Brain microvascular endothelial cell (primary cell): ENCODE results near the gene CIT.
A peak's percentile ranks its signal among the peaks of the same experiment; 100 is the strongest.
"Not testable (repeated sequence)": the region's sequence is repeated elsewhere in the genome, so short reads cannot be mapped to it uniquely, and the experiment has no call there.

Source experiments
- DNase-seq: peaks from one replicate; pipeline ENCODE4 v3.0.0-alpha.2; 2020
- H3K27ac ChIP-seq: fragments of 250-450 bp; sonication (Bioruptor Pico); 2 replicates; pipeline ENCODE4 v1.5.1; 2020; ENCODE audit warnings: mild to moderate bottlenecking, moderate library complexity
- H3K27me3 ChIP-seq: fragments of 250-450 bp; sonication (Bioruptor Pico); replicated peaks from 2 replicates; pipeline ENCODE4 v1.5.1; 2020; ENCODE audit warnings: mild to moderate bottlenecking
- H3K36me3 ChIP-seq: fragments of 250-450 bp; sonication (Bioruptor Pico); replicated peaks from 2 replicates; pipeline ENCODE4 v1.5.1; 2020; ENCODE audit warnings: mild to moderate bottlenecking
- H3K4me3 ChIP-seq: 2 replicates; pipeline ENCODE4 v1.5.1; 2011; ENCODE audit warnings: low read depth, mild to moderate bottlenecking, control low read depth, low read length, moderate library complexity
- CTCF ChIP-seq: IDR thresholded peaks from 2 replicates; pipeline ENCODE4 v1.5.1; 2011; ENCODE audit warnings: low read depth, mild to moderate bottlenecking, moderate library complexity, low read length, control low read depth, inconsistent platforms; ENCODE audit errors: missing control alignments
- in situ Hi-C: cut with HindIII; loops from 2 replicates; pipeline ENCODE4 v1.10.0; 2017; ENCODE audit warnings: low sequenced_read_pairs, low pct_ligation_motif_present

The CIT gene

GRCh38 chr12:119885549-119885948 lies 8.4 kb upstream of the CIT start:
- Histone ChIP-seq H3K27me3 (no peaks in the 10 kb centered on the region), H3K36me3 (no peaks in the 10 kb centered on the region), H3K27ac (no peak overlapping the region), H3K4me3 (no peak overlapping the region)
- in situ Hi-C loops, result no loop called here
- TF ChIP-seq CTCF, result no peak
- no peak for DNase-seq

GRCh38 chr12:119883791-119884190 lies 6.7 kb upstream of the CIT start:
- DNase-seq, result not testable (repeated sequence)

GRCh38 chr12:119883237-119883636 lies 6.1 kb upstream of the CIT start:
- H3K36me3 ChIP-seq, result no peaks in the 10 kb centered on the region
- TF ChIP-seq CTCF, result no peak

More at GRCh38 chr12:119883791-119884190, 6.7 kb upstream of the CIT start:
- H3K4me3 ChIP-seq, in situ Hi-C loops, H3K27me3 ChIP-seq, H3K27ac ChIP-seq, H3K36me3 ChIP-seq: not testable (repeated sequence)

GRCh38 chr12:119877639-119877948 lies 474 bp upstream of the CIT start:
- in situ Hi-C loops, result no loop called here
- Histone ChIP-seq H3K27ac (no peak overlapping the region), H3K4me3 (peak overlapping the region; percentile 95), H3K36me3 (no peaks in the 10 kb centered on the region), H3K27me3 (no peaks in the 10 kb centered on the region)
- no peak for DNase-seq
- TF ChIP-seq CTCF, result no peak

More at GRCh38 chr12:119883237-119883636, 6.1 kb upstream of the CIT start:
- H3K27ac ChIP-seq, result no peak overlapping the region
- no peak for DNase-seq
- in situ Hi-C loops, result no loop called here
- no peak overlapping the region for H3K4me3 ChIP-seq
- no peaks in the 10 kb centered on the region for H3K27me3 ChIP-seq

- TF ChIP-seq CTCF, result no peak
- Histone ChIP-seq H3K36me3 (no peaks in the 10 kb centered on the region), H3K27ac (no peak overlapping the region), H3K27me3 (no peaks in the 10 kb centered on the region), H3K4me3 (no peak overlapping the region)
- no peak for DNase-seq
- in situ Hi-C loops, result no loop called here
These were observed 6.7 kb downstream of the CIT start for GRCh38 chr12:119870457-119870856.

GRCh38 chr12:119869720-119870119 lies 7.4 kb downstream of the CIT start:
- peak; percentile 86 for DNase-seq
- in situ Hi-C loops, result no loop called here
- no peaks in the 10 kb centered on the region for H3K36me3 ChIP-seq
- TF ChIP-seq CTCF, result peak; percentile 25
- no peaks in the 10 kb centered on the region for H3K27me3 ChIP-seq
- H3K27ac ChIP-seq, result peak overlapping the region; percentile 57
- H3K4me3 ChIP-seq, result no peak overlapping the region
